ENCODE results near the gene ASXL2.

Gene ASXL2

GRCh38 chr2:25845843-25846505, 32.3 kb downstream of the ASXL2 start:
- TF ChIP-seq NFIC (IDR thresholded peaks at IDR 0.05) (no peak), USF1 (IDR thresholded peaks at IDR 0.05) (no peak), YY1 (IDR thresholded peaks at IDR 0.05; ENCODE audit: low read depth) (no peak), REST (IDR thresholded peaks at IDR 0.05; ENCODE audit: low read depth) (no peak), FOXM1 (IDR thresholded peaks at IDR 0.05; ENCODE audit: borderline replicate concordance, low read depth) (no peak), TCF12 (IDR thresholded peaks at IDR 0.05; ENCODE audit: low read depth) (no peak), CEBPB (IDR thresholded peaks at IDR 0.05) (no peak), EGR1 (IDR thresholded peaks at IDR 0.05) (no peak)

- TF ChIP-seq ZBTB7A (IDR thresholded peaks at IDR 0.05; ENCODE audit: low read depth) (no peak), TEAD4 (IDR thresholded peaks at IDR 0.05) (no peak), YY1 (IDR thresholded peaks at IDR 0.05; ENCODE audit: low read depth) (no peak), REST (IDR thresholded peaks at IDR 0.05; ENCODE audit: low read depth) (no peak), RAD21 (IDR thresholded peaks at IDR 0.05; ENCODE audit: low read depth) (no peak), CEBPB (IDR thresholded peaks at IDR 0.05) (no peak)
Observed at GRCh38 chr2:25844089-25844488, 34.2 kb downstream of the ASXL2 start.

- TF ChIP-seq REST (IDR thresholded peaks at IDR 0.05; ENCODE audit: low read depth) (no peak), TCF12 (IDR thresholded peaks at IDR 0.05; ENCODE audit: low read depth) (no peak), YY1 (IDR thresholded peaks at IDR 0.05; ENCODE audit: low read depth) (no peak), TEAD4 (IDR thresholded peaks at IDR 0.05) (no peak), RAD21 (IDR thresholded peaks at IDR 0.05; ENCODE audit: low read depth) (no peak), CEBPB (IDR thresholded peaks at IDR 0.05) (no peak), CREB1 (IDR thresholded peaks at IDR 0.05; ENCODE audit: low read depth) (no peak), MAX (IDR thresholded peaks at IDR 0.05) (no peak), NFIC (IDR thresholded peaks at IDR 0.05) (no peak), USF1 (IDR thresholded peaks at IDR 0.05) (no peak), FOXM1 (IDR thresholded peaks at IDR 0.05; ENCODE audit: borderline replicate concordance, low read depth) (no peak), EGR1 (IDR thresholded peaks at IDR 0.05) (no peak), ZBTB7A (IDR thresholded peaks at IDR 0.05; ENCODE audit: low read depth) (no peak), EP300 (IDR thresholded peaks at IDR 0.05; ENCODE audit: borderline replicate concordance) (no peak), TAF1 (IDR thresholded peaks at IDR 0.05; ENCODE audit: low read depth) (no peak)
Observed at GRCh38 chr2:25842155-25842554, 36.1 kb downstream of the ASXL2 start.

GRCh38 chr2:25838152-25838756, 40.0 kb downstream of the ASXL2 start:
- TF ChIP-seq CEBPB (IDR thresholded peaks at IDR 0.05) (no peak), EP300 (IDR thresholded peaks at IDR 0.05; ENCODE audit: borderline replicate concordance) (no peak)

GRCh38 chr2:25835906-25836305, 42.4 kb downstream of the ASXL2 start:
- TF ChIP-seq RAD21 (IDR thresholded peaks at IDR 0.05; ENCODE audit: low read depth) (no peak), CREB1 (IDR thresholded peaks at IDR 0.05; ENCODE audit: low read depth) (no peak), MAX (IDR thresholded peaks at IDR 0.05) (no peak), EP300 (IDR thresholded peaks at IDR 0.05; ENCODE audit: borderline replicate concordance) (no peak), TAF1 (IDR thresholded peaks at IDR 0.05; ENCODE audit: low read depth) (no peak), TCF12 (IDR thresholded peaks at IDR 0.05; ENCODE audit: low read depth) (no peak), TEAD4 (IDR thresholded peaks at IDR 0.05) (no peak), NFIC (IDR thresholded peaks at IDR 0.05) (no peak), YY1 (IDR thresholded peaks at IDR 0.05; ENCODE audit: low read depth) (no peak), FOXM1 (IDR thresholded peaks at IDR 0.05; ENCODE audit: borderline replicate concordance, low read depth) (no peak)
